Stimulated activated CD4-positive, alpha-beta T cell treated with anti-CD3 and anti-CD28 coated beads, Interleukin-4, amount 100 ng/mL, for 24 hours (primary cell): ENCODE results near the gene THSD7A.

Experiments used
- DNase-seq: peaks from one replicate; pipeline ENCODE4 v3.0.0-alpha.2; 2020

Gene THSD7A

DNA sequence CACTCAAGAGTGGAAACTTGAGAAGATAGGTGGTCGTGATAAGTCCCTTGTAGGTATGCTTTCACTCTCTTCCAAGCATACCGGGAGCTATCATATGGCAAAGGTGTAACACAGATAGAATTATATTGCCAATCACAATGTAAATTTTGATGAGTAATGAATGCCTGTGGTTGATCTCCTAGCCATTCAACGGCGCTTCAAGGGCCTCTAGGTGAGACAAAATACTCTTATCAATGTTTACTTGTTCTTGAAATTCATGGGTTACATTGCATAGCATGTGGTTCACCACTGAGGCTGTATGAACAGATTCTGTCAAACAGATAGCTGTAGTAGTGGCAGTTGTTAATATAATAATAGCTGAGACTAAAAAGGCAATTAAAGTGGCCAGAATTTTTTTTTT lies 82.4 kb downstream of the THSD7A start:
- no peak for DNase-seq

DNA sequence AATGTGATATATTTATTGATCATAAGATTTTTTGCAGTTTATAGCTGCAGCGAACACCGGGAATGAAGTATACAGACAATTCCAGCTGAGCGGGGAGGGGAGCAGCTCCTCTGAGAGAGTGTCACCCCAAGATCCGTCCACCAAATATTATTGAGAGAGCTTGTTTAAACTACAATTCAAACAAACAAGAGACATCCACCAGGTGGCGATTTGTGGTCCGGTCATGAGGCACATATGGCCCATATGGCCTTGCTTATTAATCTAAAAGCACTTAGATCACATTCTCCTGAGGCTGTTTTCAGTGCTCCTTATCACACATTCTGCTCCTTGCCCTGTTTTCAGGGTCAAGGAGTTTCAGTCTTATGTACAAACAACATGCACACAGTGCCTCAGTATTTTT lies 83.1 kb downstream of the THSD7A start:
- DNase-seq, result no peak

DNA sequence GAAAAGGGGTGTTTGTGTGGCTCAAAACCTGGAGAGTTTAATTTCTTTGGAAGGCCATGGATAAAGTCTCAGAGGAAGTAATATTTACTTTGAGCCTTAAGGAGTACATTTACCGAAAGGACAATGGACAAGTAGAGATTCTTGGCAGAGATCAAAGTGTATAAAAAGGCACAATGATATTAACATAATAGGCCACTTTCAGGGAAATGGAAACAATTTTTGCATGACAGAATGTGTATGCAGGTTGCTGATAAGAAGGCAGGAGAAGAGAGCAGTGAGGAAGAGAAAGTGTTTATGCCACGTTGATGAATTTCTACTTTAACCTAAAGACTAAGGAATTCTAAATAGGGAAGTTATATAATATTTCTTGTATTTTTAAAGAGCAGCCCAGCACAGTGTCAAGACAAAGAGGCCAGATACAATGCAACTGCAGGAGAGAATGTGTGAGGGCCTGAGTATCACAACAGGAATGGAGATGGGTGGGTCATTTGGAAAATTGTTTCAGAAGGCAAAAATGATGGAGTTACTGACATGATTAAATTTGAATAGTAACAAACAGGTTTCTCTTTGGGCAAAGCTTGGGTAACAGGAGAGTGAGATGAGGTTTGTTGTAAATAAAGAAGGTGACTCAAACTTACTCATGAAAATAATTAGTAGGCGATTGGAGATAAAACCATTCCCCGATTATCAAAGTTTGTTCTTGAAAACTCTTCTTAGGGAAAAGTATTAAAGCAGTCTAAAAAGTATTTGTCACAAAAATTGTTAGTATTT lies 84.1 kb downstream of the THSD7A start:
- DNase-seq, result no peak

DNA sequence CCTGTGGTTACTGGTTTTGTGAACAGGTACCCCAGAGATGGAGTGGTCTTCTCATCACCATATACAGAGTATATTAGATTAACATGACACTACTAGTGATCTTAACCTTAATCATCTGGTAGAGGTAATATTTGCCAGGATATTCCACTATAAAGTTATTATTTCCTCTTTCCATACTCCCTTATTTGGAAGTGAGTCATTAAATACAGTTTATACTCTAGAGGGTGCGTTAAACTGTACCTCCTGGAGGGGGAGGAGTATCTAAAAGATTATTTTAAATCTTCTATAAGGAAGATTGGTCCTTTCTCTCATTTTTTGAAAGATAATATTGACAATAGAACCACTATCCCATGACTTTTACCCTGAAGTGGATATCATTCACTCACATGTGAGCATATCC lies 85.4 kb downstream of the THSD7A start:
- no peak for DNase-seq

DNA sequence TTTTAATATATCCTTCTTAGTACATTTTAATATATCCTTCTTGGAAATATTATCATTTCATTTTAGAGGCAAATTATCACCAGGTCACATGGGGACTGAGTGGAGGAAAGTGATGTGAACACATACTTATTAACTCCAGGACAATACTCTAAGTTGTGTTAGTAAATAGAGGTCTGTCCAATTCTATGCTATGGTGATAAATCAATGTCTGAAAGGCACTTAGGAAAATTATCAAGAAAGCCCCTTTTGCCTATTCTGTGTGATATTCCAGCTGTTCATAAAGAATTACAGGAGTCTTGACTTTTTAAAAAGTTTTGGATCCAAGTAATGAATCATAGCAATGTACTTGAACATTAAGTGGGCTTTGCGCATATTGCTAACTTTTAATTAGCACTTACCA lies 88.5 kb downstream of the THSD7A start:
- no peak for DNase-seq

DNA sequence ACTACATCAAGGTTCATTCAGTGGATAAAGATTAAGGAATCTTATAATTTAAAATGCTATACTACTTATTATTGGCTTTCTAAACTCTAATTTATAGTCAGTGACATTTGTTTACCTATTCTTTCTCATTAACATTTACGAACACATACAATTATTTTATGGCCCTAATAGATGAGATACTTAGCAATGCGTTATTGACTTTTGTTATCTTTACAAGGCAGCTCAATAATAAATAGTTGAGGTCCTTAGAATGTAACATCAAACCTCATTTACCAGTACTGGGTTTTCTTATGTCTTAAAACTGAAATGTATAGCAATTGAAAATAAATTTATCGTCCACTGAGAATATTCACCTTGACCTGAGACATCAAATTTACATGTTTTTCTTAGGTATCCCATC lies 89.0 kb downstream of the THSD7A start:
- no peak for DNase-seq

DNA sequence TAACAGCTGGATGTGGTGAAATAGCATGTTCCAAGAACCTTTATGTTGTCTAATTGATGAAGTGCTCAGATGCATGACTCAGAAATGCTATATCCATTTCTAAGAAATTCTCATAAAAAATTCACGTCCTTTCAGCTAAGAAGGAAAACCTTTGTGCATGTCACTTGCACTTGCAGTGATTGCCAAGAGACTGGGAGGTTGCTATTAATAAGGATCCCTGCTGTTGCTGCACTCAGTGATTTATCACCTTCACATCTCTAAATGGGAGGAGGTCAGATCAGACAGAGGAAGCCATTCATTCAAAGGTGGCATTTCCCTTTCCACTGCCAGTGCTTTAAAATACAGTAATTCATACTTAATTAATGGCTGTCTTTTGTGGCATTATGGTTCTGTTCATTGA lies 89.5 kb downstream of the THSD7A start:
- no peak for DNase-seq

DNA sequence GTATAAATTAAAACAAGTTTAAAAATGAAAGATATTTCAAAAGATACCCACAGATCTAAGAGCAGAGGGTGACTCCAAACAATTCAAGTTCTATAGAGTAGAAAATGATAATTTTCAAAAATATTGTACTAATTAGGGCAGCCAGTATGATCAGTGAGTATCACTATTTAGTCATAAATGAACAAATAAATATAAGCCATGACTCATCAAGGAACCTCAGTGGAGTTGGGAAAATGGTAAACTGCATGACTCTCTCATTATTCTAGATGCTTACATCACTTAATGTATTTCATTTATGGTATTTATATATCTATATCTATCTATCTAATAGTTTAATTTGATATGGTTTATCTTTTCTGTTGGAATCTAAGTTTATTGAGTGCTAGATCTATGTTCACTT lies 94.3 kb downstream of the THSD7A start:
- DNase-seq, result no peak

DNA sequence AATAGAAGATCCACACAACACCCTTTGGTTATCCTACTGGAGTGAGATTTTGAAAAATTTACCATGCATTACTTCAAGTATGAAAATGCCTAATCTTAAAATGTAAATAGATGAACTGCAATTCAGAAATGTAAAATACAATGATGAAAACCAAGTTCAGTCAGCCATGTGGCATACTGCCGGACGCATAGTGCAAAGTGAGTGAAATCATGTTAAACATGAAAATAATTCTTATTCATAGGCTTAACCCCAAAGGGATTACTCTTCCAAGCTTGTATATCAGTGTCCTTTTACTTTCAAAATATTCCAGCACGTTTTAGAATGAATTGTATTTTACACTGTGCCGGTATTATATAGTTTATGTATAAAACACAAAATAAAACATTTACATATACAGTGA lies 99.8 kb downstream of the THSD7A start:
- DNase-seq, result no peak

DNA sequence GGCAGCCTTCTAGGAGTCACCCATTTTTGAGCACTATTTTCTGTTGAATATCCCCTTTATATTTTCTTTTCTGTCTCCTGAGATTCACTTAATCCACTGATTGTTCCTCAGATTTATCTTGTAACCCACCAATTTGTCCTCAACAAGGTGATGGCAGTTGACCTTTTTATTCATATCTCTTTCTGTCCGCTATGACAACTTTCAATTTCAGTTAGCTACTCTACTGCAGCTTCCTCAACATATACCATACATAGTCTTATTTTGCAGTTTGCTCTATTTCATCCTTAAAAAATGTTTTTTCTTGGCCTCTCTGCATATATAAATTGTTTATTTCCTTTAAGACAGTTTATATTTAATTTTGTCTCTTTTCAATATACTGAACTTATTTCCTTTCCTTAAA lies 101.3 kb downstream of the THSD7A start:
- no peak for DNase-seq

DNA sequence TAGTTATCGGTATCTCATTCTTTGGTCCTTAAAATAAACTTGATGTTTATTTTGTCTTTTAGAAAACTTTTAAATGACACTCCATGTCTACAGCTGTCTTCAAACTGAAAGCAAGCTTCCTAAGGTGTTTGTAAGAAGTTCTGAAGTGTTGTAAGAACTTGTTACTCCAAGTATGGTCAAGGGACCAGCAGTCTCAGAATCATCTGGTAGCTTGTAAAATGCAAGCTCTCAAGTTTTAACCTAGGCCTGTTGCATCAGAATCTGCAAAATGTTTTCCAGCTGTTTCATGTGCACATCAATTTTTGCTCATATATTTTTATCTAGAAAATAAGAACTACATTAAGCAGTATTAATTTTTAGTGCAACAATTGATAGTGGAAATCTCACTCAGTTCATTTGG lies 104.1 kb downstream of the THSD7A start:
- no peak for DNase-seq

DNA sequence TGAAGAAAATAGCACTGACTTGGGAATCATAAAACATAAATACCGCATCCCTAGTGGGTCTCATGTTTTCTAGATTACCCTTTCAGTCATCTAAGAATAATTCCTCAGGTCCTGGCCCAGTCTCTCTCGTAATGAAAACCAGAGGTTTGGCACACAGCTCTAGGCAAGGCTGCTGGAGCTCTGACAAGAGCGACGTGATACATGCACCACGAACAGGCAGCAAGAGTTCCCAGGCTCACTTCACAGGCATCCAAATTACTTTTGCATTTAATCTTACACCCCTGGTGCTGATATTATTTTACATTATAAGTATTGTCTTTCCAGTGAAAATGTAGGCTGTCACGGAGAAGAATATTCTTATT lies 105.2 kb downstream of the THSD7A start:
- DNase-seq, result no peak

DNA sequence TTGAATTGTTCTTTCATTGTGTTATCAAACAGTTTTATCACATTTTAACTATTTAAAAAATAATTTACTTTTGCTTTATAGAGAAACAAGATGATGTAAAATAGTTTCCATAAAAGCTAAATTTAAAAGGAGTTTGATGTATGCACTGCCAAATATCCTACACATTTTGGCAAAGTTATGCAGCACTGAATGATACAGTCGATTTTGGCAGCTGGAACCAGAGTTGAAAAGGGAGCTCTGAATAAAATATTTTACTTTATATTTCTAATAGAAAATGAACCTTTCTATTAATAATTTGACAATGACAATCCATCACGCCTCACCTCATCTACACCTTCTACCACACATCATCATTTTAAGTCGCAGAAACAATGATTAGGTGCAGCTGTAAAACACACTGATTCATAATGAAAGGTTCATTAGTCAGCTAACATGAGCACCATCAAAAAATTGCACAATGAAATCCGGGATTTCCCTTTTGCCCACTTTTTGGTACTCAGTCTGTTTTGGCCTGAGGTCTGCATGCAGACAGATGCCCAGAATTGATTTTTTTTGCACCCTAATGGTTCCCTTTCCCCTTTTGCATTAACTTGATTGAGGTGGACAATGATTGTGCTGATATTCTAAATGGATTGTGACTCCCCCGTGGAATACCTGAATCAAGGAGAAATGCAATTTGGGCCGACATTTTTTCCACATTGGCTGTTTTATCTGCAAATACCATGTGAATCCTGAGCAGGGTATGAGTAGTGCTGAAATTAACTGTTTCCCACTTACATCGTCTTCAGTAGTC lies 105.8 kb downstream of the THSD7A start:
- DNase-seq, result no peak

DNA sequence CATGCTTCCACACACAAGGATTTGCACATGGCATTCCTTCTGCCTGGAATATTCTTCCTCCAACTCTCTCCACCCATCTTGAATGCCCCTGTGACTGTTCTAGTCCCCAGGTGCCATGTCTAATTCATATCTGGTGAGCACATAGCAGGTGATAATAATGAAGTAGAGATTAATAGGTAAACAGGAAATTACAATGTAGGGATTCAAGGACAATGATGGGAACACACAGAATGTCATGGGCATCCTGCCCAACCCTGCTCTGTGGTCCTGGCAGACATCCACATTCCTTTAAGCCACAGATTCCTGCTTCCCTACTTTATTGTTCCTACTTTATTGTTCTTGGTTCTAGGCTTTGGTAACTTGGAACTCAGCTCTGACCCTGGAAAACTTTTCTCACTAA lies 115.8 kb downstream of the THSD7A start:
- DNase-seq, result no peak

DNA sequence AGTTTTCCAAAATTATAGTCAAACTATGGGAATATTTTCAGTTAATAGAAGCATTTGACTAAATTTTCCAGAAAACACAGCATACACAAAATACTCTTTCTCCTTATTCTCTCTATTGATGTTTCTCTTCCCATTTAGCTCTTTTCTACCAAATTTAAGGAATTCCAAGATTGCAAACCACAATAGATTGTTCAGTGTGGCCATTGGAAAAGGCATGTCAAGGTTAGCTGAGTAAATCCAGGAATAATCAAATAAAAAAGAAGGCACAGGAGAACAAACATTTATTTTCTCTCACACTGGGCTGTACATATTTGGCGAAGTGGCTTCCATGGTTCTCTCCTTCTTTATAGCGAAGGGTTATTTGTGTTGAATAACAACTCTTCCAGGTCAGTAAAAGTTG lies 117.3 kb downstream of the THSD7A start:
- no peak for DNase-seq

DNA sequence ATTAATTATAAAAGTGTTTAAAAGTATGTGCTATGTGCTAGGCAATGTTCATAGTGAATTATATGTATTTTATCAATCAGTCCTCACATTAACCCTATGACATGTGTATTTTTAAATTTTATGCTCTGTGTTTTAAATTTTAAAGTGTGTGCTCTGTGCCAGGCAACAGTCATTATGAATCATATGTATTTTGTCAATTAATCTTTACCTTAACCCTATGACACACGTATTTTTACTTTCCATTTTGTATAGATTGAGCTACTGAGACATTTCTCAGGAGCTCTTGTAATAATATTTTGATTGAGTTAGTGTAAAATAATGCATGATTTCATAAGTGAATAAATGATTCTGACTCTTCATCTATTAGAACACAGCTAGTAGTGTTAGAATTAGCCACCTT lies 117.8 kb downstream of the THSD7A start:
- DNase-seq, result no peak

DNA sequence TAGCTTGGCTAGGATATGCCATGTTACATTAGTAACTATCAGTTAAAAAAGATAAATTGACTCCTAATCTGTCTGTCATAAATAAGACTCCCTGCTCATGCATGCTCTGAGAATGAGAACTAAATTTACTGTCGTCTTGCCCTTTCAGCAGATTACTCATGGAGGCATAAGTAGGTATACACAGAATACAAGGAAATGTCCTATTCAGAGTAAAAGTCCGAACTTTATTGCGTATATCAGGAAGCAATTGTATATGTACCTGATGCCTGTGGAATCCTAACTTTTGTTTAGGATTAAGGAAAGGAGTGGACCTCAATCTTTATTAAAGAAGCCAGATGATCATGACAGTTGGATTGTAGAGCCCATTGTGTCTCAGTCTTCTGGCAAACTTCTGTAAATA lies 118.6 kb downstream of the THSD7A start:
- DNase-seq, result no peak

DNA sequence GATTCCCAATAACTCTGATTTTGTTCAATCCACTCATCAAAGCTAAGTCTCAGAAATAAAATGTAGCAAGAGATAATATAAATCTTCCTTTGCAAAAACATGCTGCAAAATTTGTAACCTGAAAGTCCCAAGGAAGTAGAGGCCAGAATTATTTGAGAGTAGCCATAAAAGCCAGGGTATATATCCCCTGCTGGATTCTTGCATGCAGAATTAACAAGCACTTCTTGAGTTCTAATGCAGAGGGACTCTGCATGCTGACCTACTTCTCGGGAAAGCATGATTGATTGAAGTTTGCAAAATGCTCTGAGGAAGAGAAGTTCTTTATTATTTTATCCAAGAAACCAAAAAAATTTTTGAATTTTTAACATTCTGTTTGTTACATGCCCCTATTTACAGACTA lies 121.6 kb downstream of the THSD7A start:
- DNase-seq, result no peak

DNA sequence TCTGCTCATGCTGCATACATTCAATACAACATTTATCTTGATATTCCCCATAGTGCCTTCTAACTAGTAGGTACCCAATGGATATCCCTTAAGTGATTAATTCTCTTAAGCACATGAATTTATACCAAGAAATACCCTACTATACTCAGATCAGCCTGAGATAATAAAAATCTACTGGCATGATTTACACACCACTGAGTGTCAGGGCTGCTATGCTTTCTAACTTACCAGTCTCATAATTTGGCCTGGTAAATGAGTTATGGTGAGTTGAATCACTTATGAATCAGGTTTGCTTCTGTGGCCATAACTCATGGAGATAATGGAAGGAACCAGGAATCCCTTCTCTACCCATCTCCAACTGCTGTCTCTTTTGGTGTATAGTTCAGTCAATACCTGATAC lies 122.8 kb downstream of the THSD7A start:
- DNase-seq, result no peak

DNA sequence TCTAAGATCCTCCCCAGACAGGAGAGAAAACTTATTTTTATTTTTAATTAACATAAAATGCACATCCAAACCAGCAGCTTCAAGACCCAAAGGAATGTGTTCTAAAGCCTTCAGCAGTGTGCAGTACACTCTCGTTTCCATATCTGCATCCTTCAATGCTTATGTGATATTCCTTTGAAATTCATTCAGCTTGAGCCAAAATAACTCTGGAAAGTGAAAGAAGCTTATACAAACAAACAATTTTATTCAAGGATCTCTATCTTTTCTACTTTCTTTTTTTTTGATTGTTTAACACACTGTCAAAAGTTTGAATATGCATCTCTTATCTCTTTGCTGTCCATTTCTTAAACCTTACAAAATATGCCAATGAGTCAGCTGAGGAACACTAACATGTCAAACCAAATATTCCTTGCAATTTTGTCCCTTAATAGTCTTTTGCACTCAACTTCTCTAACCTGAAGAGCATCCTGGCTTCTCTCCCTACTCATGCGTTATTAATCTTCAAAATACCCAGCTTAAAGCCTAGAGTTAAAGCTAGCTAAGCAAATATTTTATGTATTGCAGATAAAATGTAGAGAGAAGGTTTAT lies 124.3 kb downstream of the THSD7A start:
- DNase-seq, result no peak

DNA sequence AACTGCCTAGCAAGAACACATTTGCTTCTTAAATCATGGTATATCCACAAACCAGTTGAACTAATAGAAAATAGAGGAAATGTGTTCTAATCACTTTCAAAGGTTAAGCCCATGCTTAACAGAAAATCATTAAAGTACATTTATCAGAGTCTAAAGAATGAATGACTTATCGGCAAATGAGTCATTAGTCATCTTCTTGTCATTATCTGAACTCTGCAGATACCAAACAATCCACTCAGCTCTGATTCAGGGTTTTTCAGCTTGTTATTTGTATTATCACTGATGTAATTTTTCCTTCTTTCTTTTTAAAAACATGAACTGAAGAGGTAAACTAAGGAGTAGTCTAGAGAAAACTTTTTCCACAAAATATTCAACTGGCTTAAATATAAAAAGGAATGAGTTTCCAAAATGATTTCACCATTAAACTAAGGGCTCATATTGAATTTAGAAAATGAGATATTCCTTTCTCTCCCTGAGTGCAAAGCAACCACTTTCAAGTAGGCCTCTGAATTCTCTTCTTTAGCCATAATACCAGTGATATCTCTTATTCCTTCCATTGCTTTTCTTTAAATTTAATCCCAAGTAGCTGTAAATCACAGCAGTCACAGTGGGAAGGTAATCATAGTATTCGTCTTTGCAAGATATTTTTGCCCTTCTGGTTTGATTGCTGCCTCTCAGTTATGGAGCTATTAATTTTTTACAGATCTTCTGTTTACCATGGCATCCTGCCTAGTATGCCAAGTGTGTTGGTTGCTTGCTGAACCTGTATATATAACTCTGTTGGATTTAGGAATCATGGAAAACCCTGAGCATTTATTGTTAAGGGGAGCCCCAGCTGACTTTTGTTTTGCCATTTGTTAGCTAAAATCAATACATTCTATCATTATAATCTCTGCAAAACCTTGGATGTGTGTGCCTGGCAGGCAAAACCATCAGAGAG lies 125.1 kb downstream of the THSD7A start:
- DNase-seq, result no peak

DNA sequence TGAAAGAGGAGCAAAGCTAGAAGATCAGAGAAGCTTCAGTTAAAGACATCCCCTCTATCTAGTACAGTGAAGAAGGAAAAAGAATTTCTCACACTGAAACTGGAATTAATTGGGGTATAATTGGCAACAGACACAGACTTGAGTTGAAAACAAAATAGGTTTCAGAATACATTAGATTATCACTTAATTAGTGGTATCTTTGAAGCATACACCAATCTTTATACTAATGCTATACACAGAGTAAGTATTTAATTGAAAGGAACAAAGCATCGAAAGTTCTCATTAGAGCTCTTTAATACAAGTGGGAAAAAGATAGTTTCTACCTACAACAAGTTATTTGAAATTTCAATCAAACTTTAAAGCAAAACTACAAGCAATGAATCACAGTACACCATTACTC lies 128.2 kb downstream of the THSD7A start:
- DNase-seq, result no peak

DNA sequence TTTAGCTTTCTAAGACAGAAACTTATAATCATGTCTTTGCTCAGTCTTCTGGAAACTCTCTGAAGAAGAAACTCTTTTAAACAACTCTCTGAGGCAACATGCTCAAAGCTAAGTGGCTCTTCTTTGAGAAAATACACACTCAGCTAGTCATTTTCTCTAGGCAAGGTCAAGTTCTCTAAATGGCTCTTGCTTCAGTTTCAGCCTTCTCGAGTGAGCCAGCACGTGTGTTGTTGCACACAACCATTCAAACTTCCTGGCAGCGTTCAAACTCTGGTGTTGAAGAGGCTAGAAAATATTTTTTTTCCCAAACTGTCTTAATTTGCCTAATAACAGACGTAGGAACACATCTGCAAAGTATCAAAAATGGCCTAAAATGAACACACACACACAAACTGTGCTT lies 129.1 kb downstream of the THSD7A start:
- DNase-seq, result no peak
